Peyer's patch (tissue), 4 donors: ENCODE measurements around the gene MAP1B.

Source experiments
- POLR2A ChIP-seq, 2 donors: fragments of 450-650 bp; IDR thresholded peaks; one replicate each; pipeline ENCODE4 v1.5.1; 2017; ENCODE audit warnings: antibody characterized with exemption in 2 of 2, mild to moderate bottlenecking in 2 of 2, moderate library complexity in 2 of 2
- TF ChIP-seq, protein P1 (sequence below), 6 experiments: fragments of 450-650 bp in 4 of 6; fragments of 200-600 bp in 2 of 6; sonication (generic) in 1 of 6; IDR thresholded peaks; one replicate each; pipeline ENCODE4 v1.5.1; 2017 to 2019; ENCODE audit warnings: antibody characterized with exemption in 6 of 6, mild to moderate bottlenecking in 3 of 6, moderate library complexity in 1 of 6

DNA sequence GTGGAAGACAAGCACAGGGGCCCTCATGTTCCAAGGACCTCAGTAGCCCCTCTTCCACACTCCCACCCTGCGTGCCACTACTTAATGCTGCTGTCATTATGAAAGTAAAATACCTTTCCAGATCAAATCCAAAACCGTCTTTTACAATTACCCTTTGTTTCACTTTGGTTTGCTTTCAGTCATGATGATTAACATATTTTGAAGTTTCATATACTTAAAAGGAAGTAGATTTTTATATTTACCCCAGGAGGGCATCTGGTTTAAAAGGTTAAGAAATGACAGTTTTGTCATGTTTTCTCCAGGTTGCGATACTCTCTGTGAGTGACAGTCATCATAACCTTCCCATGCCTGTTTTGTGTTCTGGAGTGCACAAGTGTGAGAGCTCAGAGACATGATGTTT, 13.5 kb upstream of the MAP1B start:
- TF ChIP-seq, protein P1, sequence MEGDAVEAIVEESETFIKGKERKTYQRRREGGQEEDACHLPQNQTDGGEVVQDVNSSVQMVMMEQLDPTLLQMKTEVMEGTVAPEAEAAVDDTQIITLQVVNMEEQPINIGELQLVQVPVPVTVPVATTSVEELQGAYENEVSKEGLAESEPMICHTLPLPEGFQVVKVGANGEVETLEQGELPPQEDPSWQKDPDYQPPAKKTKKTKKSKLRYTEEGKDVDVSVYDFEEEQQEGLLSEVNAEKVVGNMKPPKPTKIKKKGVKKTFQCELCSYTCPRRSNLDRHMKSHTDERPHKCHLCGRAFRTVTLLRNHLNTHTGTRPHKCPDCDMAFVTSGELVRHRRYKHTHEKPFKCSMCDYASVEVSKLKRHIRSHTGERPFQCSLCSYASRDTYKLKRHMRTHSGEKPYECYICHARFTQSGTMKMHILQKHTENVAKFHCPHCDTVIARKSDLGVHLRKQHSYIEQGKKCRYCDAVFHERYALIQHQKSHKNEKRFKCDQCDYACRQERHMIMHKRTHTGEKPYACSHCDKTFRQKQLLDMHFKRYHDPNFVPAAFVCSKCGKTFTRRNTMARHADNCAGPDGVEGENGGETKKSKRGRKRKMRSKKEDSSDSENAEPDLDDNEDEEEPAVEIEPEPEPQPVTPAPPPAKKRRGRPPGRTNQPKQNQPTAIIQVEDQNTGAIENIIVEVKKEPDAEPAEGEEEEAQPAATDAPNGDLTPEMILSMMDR (IDR thresholded peaks at IDR 0.05) = no peak
- TF ChIP-seq POLR2A (IDR thresholded peaks at IDR 0.05) = no peak
